ENCODE results near the gene F10.

DNA sequence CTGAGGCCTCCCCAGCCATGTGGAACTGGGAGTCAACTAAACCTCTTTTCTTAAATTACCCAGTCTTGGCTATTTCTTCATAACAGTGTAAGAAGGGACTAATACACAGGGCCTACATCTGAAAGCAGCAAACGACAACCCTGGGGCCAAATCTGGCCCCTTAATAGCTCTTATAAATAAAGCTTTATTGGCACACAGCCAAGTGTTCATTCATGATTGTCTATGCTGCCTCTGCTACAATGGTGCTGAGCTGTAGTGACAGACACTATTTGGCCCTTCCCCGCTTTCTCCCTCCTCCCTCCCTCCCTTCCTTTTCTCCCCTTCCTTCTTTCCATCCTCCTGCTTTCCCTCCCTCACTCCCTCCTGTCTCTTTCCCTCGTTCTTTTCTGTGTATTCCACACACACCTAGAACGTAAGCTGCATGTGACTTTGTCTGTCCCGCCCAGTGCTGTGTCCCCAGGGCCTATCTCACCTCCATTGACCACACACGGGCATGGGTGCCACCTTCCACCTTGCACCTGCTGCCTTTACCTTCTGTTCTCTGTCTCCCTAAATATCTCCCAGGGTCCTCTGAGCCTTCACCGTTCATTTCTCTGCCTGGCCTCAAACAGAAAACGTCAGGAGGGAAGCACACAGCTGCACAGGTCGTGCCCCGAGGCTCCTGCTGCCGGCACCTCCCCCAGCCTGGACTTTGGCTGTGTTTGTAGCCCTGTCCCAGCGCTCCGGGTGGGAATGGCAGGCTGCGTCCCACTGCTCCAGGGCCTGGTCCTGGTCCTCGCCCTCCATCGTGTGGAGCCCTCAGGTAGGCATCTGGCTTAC, 35.5 kb downstream of the F10 start, which contains the start of gene PROZ:
- TF ChIP-seq CTCF (conservative IDR thresholded peaks at IDR 0.05; ENCODE audit: low read length) (no peak), EZH2phosphoT487 (IDR thresholded peaks at IDR 0.05; ENCODE audit: borderline replicate concordance) (no peak)
